HG03432 (cell line): ENCODE measurements around the gene SHROOM3.

Experiments
- ATAC-seq: cut with Tn5 transposase; IDR thresholded peaks from one replicate; pipeline ENCODE4 v1.9.1; 2021; ENCODE audit warnings: mild to moderate bottlenecking, moderate library complexity; ENCODE audit not compliant: unreplicated experiment

Gene SHROOM3

GRCh38 chr4:76762137-76763130 is 327.4 kb downstream of the SHROOM3 start:
- ATAC-seq: no peak

DNA sequence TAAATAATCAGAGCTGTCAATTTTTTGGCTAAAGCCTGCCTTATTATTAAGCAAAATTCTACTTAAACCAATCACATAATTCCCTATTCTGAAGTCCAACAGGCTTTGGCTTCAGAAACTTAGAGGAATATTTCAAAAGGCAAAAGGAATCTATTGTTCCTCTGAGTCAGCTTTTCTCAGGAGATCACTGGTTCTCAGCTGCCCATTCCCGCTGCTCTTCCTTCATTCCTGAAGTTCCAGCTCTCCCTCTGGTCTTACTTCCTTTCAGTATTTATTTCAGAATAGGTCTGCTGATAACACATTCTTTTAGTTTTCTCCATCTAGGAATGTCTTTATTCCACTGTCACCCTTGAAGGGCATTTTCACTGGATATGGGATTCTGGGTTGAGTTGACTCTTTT is 329.2 kb downstream of the SHROOM3 start:
- no peak for ATAC-seq

DNA sequence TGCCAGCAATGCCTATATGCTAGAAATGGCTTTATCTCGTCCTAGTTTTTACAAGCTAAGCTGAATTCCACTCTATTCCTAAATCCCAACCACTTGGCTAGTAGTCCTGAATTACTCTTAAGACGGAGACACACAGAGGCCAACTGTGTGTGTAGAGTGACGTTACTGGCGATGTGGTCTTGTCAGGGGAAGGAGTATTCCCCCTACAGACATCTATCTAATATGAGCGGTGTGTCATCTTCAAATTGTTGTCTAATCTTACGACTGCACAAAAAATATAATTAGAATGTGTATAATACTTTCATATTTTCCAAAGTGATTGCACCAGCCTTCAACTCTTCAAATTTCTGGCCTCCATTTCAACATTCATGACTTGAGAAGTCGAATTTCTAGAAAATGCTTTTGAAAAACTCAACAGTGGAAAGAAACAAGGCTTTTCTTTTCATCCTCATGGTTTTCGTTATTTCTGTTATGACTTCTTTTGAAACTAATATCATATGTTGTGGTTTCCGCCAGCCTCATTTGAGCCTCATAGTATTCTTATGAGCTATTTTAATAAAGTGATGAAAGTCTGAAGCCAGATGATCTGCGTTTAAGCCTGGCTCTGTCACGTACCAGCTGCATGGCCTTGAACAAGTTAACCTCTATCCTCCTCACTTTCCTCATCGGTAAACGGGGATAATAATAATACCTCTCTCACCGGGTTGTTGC is 330.6 kb downstream of the SHROOM3 start:
- ATAC-seq: peak; percentile 78

GRCh38 chr4:76767983-76768382 is 333.0 kb downstream of the SHROOM3 start:
- no peak for ATAC-seq

DNA sequence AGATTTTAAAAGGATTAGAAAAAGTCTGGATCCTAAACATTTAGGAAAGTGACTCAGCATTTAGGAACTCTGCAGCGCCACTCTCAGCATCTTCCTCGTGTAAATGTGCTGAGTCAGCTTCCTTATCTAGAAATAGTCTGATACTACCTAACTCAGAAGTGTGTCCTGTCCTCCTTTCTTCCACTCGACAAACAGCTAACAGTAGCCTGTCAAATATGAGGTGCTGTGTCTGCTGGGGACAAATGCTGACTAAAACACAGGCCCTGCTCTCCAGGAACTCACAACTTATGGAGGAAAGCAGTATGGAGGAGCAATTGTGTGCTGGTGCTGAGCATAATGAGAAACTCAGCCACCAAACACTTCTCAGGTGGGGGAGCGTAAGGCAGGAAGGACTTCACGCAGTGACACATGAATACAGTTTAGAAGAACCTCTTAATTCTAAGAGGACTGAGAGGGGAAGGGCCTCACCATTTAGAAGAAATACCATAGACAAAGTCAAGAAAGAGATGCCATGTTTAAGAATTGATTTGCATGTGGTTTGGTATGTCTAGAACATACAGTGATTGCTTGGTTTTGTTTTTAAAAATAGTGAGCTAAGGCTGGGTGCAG is 337.6 kb downstream of the SHROOM3 start:
- ATAC-seq: peak; percentile 92

- no peak for ATAC-seq
Measured at GRCh38 chr4:76773766-76774165, 338.7 kb downstream of the SHROOM3 start.

GRCh38 chr4:76779740-76780459 is 344.9 kb downstream of the SHROOM3 start:
- no peak for ATAC-seq

DNA sequence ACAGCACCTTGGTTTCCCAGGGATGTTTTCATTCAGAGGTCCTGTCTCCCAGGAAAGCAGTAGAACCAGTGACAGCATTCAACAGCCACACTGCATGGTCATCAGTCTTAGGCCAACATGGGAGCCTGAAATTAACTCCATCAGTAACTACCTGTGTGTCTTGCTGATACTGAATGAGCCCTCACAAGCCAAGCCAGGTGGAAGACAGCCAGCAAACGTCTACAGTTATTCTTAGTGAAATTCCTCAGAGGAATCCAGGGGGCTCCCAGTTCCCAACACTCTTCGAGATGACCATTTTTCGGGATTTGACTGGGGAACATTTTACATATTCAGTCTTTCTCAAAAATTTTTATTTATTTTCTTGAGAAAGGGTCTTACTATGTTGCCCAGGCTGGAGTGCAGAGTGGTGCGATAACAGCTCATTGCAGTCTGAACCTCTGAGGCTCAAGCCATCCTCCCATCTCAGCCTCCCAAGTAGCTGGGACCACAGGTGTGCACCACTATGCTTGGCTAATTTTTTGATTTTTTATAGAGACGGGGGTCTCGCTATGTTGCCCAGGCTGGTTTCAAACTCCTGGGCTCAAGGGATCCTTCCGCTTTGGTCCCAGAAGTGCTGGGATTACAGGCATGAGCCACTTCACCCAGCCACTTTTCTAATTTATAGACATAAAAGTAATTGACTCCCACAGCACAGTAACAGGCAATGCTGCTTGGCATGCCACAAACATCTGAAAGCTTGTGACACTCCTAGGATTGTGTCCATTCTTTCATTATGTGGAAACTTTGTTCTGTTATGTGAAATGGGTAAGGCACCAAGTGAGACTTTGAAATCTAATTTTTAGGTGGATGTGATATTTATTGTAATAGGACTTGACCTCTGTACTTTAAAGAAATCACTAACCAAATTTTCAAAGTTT is 346.0 kb downstream of the SHROOM3 start:
- ATAC-seq: no peak

DNA sequence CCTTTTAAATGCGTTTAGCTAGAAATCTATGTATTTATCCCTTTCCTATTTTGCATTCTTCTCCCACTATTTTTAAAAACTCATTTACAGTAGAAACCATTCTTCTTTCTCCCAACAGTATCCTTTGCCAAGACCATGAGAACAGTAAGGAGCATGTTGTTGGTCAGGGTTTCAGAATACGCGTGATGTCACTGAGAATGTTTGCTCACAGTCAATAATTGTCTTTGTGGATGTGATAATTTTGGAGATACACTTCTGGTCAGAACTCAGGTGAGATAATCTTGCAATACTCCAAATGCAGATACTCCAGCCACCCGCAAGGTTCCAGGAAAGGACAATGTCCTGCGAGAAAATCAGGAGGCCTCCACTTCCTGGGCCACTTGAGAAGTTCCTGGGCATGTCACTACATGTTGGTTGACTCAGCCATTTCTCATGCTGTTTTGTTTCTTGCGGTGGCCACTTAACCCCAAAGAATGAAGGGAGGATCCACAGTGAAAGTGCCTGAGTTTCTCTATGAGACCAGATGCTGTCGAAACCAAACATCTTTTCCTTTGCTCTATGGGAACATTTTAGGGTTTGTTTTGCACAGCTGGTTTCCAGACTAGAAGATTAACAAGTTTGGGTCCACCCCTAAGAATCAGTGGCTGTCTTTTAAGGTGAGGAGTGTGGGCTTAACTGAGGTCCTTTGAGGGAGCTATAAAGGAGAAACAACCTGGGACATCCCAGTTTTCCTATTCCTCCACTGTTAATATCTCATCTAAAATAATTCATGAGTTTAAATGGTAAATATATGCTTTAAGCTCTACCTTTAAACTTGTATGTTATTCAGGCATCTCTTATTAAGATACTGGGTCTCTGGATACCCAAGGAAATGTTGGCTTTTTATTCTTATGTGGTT is 346.9 kb downstream of the SHROOM3 start:
- ATAC-seq: peak; percentile 81

- no peak for ATAC-seq
Measured at GRCh38 chr4:76782837-76783236, 347.8 kb downstream of the SHROOM3 start.

DNA sequence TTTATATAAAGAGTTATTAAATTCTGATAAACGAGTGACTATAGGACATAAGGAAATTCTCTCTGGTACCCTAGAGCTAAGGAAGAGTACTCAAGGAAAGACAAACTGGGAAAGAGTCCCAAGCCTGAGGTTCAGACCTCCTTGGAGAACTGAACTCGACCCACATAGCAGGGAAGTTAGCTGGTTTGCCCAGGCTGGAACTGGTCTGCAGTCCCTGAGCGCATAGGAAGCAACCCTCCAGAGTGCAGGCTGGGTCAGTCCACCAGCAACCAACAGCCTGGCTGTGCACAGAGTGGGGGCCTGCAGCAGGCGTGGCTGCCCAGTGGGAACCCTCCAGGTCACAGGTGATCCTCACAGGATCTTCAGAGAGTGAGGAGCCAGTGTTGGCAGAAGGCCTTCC is 348.8 kb downstream of the SHROOM3 start:
- no peak for ATAC-seq

GRCh38 chr4:76784237-76784636 is 349.2 kb downstream of the SHROOM3 start:
- no peak for ATAC-seq

- no peak for ATAC-seq
Measured at GRCh38 chr4:76787898-76788297, 352.9 kb downstream of the SHROOM3 start.

GRCh38 chr4:76790377-76790776 is 355.3 kb downstream of the SHROOM3 start:
- ATAC-seq: no peak

DNA sequence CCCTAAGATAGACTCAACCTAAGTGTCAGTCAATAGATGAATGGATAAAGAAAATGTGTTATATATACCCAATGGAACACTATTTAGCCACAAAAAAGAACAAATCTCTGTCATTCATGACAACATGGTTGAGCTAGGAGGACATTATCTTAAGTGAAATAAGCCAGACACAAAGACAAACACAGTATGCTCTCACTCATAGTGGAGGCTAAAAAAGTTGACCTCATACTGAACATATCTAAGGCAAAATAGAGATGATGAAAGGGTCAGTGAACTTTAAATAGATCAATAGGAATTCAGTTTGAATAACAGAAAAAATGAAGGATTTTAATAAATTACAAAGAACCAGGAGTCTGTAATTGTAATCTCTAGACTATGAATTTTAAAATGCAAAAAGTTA is 356.4 kb downstream of the SHROOM3 start:
- no peak for ATAC-seq

GRCh38 chr4:76792418-76792817 is 357.4 kb downstream of the SHROOM3 start:
- no peak for ATAC-seq

GRCh38 chr4:76795243-76795642 is 360.2 kb downstream of the SHROOM3 start:
- no peak for ATAC-seq

DNA sequence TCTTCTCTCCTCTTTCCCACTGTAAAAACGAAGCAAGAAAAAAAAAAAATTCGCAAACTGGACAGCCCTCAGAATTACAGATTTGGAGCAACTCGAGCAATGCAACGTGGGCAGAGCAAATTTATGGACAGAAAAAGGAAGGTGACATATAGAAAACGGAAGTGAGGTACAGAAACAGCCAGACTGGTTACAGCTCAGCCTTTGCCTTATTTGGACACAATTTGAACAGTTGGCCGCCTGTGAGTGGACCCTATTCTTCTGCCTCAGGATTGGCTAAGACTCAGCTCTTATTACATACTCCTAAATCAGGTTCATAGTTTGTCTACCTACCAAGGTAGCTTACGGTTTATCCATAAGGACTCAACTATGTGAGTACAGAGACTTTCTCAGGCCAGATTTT is 364.1 kb downstream of the SHROOM3 start:
- no peak for ATAC-seq

DNA sequence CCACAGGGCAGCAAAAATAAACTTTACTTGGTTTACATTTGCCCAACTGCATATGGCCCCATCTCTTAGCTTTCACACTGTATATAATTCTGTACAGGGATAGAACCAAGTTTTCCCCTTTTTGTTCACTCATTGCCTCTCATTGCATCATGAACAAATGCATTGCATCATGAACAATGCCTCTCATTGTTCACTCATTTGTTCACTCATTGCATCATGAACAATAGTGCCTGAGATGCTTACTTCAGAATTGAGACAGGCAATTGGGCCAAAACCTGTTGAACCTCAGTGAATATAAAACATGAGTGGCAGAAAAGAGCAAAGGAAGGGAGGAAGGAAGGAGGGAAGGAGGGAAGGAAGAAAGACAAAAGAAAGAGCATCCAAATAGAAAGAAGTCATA is 364.7 kb downstream of the SHROOM3 start:
- ATAC-seq: no peak
